ENCODE data around the gene SLC12A8. TPM values are rescaled to one million over a fixed set of nuclear protein-coding genes. Genes with fewer than 3 reads are reported as not detected.

Gene SLC12A8
- total and polyA plus RNA-seq, 10 of the 15 experiments (the other 5 are each of a cell fraction or from before 2014, with no cell fraction given) = 2.5 to 71.6 (median 50.1) TPM

DNA sequence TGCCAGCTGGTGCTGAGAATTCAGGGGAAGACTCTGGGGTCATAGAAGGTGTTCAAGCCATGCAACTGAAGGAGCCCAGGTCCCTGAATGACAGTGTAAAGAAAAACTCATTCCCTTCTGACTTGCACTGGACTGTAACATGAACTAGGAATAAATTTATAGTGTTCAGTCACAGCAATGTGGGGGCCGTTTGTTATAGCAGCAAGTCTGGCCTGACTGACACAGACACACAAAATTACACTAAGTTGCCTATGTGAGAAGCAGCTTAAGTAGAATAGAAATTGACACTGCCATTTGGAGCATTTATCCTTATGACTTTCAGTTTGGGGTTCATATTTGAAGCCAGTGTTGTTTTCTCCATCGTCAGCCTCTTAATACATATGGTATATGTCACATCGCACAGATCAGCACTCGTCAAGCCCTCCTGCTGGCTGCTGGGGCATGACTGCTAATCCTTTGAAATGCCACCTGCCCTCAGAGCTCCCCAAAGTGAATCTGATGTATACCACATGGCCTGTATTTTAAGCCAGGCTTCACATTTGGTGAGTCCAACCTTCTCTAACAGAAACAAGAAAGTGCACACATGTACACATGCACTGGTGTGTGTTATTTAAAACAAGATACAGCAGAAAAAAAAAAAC, 139.7 kb downstream of the SLC12A8 start:
- TF ChIP-seq NR2C1 (IDR thresholded peaks at IDR 0.05) (no peak), YY1 (IDR thresholded peaks at IDR 0.05; ENCODE audit: low read depth, low read length) (no peak), RB1 (IDR thresholded peaks at IDR 0.05; ENCODE audit: borderline replicate concordance) (no peak), PAX5 (IDR thresholded peaks at IDR 0.05; ENCODE audit: borderline replicate concordance, low read depth, low read length) (no peak), GATAD2B (conservative IDR thresholded peaks at IDR 0.05; ENCODE audit: low read depth) (no peak), E2F4 (IDR thresholded peaks at IDR 0.05; ENCODE audit: low read depth, low read length) (no peak), TARDBP (IDR thresholded peaks at IDR 0.05; ENCODE audit: borderline replicate concordance) (no peak), RCOR1 (conservative IDR thresholded peaks at IDR 0.05; ENCODE audit: low read depth, low read length) (no peak)
- ChIA-PET SMC1A (ENCODE audit: uncharacterized antibody, unreplicated experiment) (no interaction called here), POLR2A (no interaction called here), CTCF (interaction anchor here (0.6 kb wide), 1 partner anchor 37 kb away, joined by 3 read pairs; no protein-coding TSS in a partner anchor), RAD21 (ENCODE audit: unreplicated experiment) (interaction anchor here (0.6 kb wide), 1 partner anchor 38 kb away, joined by 3 read pairs; no protein-coding TSS in a partner anchor)
- no peaks in the 10 kb centered on the region for H3K9me3 ChIP-seq (replicated peaks; ENCODE audit: control insufficient read depth, insufficient read depth, low read length)
- peaks cover 0 to 2% of the 10 kb centered on the region in 2 experiments; a peak in 1 of 4 replicates for H3K36me3 ChIP-seq (ENCODE audit: control insufficient read depth in 2 of 2, insufficient read depth in 2 of 2, low read length in 1 of 2)
- peaks cover under 1% of the 10 kb centered on the region for H3K4me1 ChIP-seq (ENCODE audit: control insufficient read depth, insufficient read depth, low read length)
- ATAC-seq (no peak), DNase-seq (ENCODE audit: low read depth, low spot score) (no peak), FAIRE-seq (no peak)
- H3K4me3 ChIP-seq = no peak overlapping the region
- intact Hi-C loops (cut with micrococcal nuclease; ENCODE audit: unreplicated experiment) = no loop called here
- H3K4me2 ChIP-seq (ENCODE audit: control insufficient read depth, insufficient read depth) = no peak overlapping the region
- 87% methylated on average over 4 of the region's 4 CpGs for WGBS (ENCODE audit: insufficient coverage, insufficient replicate concordance, low lambda C conversion rate, missing lambda C conversion rate)
- no peaks in the 10 kb centered on the region for H4K20me1 ChIP-seq (ENCODE audit: control insufficient read depth, insufficient read depth)
- H3K27me3 ChIP-seq (replicated peaks in 1 of 2; ENCODE audit: control insufficient read depth in 2 of 2, insufficient read depth in 2 of 2, low read length in 1 of 2) = no peaks in the 10 kb centered on the region; a peak in 1 of 4 replicates
- no TSS peak for BruUV-seq (replicated peaks)
- H3K9ac ChIP-seq (ENCODE audit: control insufficient read depth, insufficient read depth, low read length) = no peak overlapping the region
- no peak overlapping the region for H3K27ac ChIP-seq (ENCODE audit: control insufficient read depth, insufficient read depth)
- in situ Hi-C loops (cut with MboI) = no loop called here
- H2AFZ ChIP-seq (ENCODE audit: control insufficient read depth, low read depth, low read length) = no peak overlapping the region
- no peaks in the 10 kb centered on the region for H3K79me2 ChIP-seq (ENCODE audit: control insufficient read depth, insufficient read depth, low read length)
